ENCODE data around the gene IFIT3.

- TF ChIP-seq CTCF (IDR thresholded peaks at IDR 0.05; ENCODE audit: low read length) (no peak), EZH2 (optimal IDR thresholded peaks at IDR 0.05; ENCODE audit: low read depth, low read length) (no peak)
Measured at GRCh38 chr10:89348975-89349374, 21.2 kb downstream of the IFIT3 start.

Data from MM.1S (cell line).